Omental fat pad (tissue), 4 donors: ENCODE results near the gene KLHL22. TPM values are rescaled to one million over a fixed set of nuclear protein-coding genes. Genes with fewer than 3 reads are reported as not detected.
A peak's percentile ranks its signal among the peaks of the same experiment; 100 is the strongest.
"Not testable (repeated sequence)": the region's sequence is repeated elsewhere in the genome, so short reads cannot be mapped to it uniquely, and the experiment has no call there.

Experiments
- ATAC-seq: fragments of 150-250 bp; one replicate; pipeline ENCODE4 v1.9.1; 2016; ENCODE audit warnings: mild to moderate bottlenecking, moderate library complexity; ENCODE audit not compliant: low FRiP score
- DNase-seq: peaks from one replicate; pipeline ENCODE4 v3.0.0-alpha.2; 2019; ENCODE audit warnings: low spot score
- total RNA-seq, 4 donors: library from RNA; depleted of rRNA; stranded (reverse); fragments of >200 nt; gene quantifications; one replicate each; pipeline ENCODE4 v1.1.0, GENCODE V29; 2016
- TF ChIP-seq, protein P1 (sequence below), 3 donors: fragments of 450-650 bp; IDR thresholded peaks; one replicate each; pipeline ENCODE4 v1.5.1; 2016 to 2017; ENCODE audit warnings: antibody characterized with exemption in 3 of 3, mild to moderate bottlenecking in 3 of 3, moderate library complexity in 2 of 3

Gene KLHL22
- total RNA-seq, 4 donors from 2014 or later, result 19.8 to 45.0 (median 32.9) TPM

DNA sequence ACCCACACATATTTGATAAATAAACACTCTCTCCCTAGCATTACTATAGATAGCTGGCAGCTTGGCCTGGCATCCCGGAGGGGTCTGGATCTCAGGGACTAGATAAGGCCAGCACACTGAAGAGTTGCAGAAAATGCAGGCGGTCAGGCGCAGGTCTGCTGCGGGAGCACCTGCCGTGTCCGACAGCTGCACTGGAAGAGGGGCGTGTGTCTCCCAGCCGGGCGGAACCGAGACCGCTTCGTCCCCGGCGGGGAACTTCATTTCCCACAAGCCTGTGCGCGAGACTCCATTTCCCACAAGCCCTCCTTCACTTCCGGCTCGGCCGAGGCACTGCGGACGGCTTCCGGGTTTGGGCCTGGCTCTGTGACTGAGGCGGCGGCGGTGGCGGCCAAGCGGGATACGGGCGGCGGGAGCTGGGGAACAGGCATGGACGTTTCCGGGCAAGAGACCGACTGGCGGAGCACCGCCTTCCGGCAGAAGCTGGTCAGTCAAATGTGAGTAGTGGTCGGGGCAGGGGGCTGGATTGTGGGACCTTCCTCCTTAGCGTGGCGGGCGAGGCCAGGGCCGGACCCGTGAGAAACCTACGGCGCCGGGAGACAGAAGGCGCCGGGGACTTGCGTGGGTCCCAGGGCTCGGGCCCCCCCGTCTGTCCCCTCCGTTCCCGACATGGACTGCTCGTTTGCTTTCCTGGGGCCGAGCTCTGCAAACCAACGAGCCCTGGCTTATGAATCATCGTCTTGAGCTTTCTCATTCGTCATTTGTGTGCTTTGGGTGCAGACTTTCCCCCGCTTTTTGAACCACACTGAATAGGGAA lies 11.9 kb upstream of the KLHL22 start, which contains the start of gene MED15:
TSS of gene MED15 (plus strand) at position 358 of the 814 bp plus-strand sequence. CDS start at position 427, 69 bp downstream.
- ATAC-seq (peak; percentile 76), DNase-seq (peak; percentile 72)
- TF ChIP-seq, protein P1, sequence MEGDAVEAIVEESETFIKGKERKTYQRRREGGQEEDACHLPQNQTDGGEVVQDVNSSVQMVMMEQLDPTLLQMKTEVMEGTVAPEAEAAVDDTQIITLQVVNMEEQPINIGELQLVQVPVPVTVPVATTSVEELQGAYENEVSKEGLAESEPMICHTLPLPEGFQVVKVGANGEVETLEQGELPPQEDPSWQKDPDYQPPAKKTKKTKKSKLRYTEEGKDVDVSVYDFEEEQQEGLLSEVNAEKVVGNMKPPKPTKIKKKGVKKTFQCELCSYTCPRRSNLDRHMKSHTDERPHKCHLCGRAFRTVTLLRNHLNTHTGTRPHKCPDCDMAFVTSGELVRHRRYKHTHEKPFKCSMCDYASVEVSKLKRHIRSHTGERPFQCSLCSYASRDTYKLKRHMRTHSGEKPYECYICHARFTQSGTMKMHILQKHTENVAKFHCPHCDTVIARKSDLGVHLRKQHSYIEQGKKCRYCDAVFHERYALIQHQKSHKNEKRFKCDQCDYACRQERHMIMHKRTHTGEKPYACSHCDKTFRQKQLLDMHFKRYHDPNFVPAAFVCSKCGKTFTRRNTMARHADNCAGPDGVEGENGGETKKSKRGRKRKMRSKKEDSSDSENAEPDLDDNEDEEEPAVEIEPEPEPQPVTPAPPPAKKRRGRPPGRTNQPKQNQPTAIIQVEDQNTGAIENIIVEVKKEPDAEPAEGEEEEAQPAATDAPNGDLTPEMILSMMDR (IDR thresholded peaks at IDR 0.05), result no peak

DNA sequence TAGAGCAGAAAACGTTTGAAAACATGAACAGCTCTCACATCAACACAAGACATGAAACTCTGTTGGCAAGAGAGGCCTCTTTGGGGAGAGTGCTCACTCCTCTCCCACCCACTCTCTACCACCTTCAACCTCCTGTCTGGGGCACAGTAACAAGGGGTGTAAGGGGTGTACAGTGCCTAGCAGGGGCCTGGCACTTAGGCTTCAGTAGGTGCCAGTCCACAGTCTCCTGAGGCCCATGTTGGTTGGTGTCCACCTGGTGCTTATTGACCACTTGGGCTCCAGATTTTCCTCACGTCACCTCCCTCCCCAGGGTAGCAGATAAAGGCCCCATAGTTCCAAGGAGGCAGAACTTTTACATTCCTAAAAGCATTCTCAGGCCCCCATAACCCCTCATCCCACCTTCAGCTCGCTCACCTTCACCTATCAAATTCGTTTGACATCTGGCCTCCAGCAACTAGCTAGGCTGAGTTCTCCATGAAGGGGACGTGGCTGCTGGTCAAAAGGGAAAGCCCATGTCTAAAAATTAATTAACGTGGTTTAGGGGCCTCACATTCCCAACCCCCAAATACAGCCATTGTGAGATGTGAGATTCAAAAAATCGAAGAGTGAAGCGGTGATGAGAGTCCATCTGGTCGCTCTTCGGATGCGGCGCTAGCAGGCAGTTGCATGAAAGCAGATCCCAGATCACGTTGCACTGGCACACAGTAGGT lies 11.1 kb upstream of the KLHL22 start:
- TF ChIP-seq, protein P1 (IDR thresholded peaks at IDR 0.05), result no peak
- ATAC-seq, result no peak
- DNase-seq, result no peak

DNA sequence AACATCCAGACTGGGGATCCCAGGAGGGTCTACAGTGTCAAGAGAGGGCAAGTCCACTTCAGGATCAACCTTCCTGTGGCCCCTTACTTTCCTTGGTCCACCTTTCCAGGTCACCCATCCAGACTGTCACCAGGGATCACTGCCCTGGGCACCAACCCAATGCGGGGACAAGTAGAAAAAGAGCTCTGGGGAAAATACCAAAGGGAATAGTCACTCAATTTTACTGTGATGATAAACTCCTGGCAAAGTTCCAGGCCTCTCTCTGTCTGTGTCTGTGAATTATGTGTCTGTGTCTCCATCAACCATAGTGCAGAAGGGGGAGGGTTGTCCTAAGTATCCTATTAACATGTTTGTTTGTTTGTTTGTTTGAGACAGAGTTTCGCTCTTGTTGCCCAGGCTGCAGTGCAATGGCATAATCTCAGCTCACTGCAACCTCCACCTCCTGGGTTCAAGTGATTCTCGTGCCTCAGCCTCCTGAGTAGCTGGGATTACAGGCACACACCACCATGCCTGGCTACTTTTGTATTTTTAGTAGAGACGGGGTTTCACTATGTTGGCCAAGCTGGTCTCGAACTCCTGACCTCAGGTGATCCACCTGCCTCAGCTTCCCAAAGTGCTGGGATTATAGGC lies 8.8 kb upstream of the KLHL22 start:
- ATAC-seq, DNase-seq: not testable (repeated sequence)

DNA sequence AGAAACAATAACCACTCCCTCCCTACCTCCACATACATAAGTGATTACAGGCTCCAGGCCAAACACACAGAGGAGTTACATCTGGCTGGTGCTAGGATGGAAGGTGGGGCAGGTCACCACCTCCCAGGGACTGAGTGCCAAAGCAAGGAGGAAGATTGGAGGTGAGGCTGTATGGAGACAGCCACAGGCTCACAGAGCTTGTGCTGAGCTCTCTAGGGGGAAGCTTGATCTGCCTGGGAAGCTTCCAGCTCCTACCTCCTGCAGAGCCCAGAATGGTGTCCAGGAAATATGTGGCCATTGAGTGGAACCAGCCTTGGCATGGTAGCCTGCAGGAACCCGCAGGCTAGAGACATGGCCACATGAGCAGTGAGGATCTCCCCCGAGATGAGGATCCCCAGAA lies 8.2 kb upstream of the KLHL22 start:
- ATAC-seq (no peak), DNase-seq (no peak)
- TF ChIP-seq, protein P1 (IDR thresholded peaks at IDR 0.05), result no peak

DNA sequence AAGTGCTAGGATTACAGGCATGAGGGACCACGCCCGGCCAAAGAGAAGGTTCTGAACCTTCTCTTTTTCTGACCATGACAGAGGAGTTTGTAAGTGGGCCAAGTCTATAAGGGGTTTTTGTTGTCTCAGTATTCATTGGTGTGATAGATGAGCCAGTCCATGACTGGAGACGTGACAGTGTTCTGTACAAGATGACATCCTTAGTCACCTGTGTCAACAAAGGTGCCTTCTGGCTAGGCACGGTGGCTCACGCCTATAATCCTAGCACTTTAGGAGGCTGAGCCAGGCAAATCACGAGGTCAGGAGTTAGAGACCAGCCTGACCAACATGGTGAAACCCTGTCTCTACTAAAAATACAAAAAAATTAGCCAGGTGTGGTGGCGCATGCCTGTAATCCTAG lies 4.2 kb upstream of the KLHL22 start:
- DNase-seq (no peak), ATAC-seq (no peak)
- TF ChIP-seq, protein P1 (IDR thresholded peaks at IDR 0.05), result no peak

DNA sequence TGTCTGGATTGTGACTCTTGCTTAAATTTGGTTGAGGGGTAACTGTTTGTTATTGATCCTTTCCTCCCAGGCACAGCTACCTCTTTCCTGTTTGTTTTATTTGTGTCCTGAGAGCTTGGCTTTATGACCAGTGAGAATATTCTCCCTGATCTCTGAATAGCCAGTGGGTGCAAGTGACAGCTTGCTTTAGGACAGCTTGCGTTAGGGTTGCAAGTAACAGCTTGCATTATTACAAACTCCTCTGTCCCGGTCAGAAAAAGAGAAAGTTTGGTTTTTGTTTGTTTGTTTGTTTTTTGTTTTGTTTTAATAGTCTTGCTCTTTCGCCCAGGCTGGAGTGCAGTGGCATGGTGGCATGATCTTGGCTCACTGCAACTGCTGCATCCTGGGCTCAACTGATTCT lies 3.3 kb upstream of the KLHL22 start:
- ATAC-seq (no peak), DNase-seq (no peak)
- TF ChIP-seq, protein P1 (IDR thresholded peaks at IDR 0.05), result no peak

DNA sequence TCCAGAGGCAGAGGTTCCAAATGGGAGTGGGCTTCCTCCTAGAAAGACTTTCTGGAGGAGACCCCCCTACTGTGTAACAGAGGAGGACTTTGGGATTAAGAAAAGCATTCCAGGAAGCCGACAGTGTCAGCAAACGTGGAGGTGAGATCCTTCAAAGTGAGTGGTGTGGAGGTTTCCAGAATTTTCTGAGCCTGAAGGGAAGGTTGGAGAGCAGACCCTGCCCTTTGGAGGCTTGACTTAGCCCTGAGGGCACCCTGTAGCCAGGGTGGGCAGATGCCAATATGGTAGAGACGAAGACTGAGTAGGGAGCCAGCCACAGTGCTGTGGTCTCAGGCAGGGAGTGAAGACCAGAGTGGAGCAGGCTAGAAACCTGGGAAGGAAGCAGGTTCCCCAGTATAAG lies 1.8 kb upstream of the KLHL22 start:
- no peak for ATAC-seq
- no peak for DNase-seq
- TF ChIP-seq, protein P1 (IDR thresholded peaks at IDR 0.05), result no peak
